Hindlimb muscle (tissue), 1 donor: ENCODE data around the gene PPOX. TPM values are rescaled to one million over a fixed set of nuclear protein-coding genes. Genes with fewer than 3 reads are reported as not detected.

Experiments used
- polyA plus RNA-seq: library from polyadenylated mRNA; unstranded; fragments of 120-200 nt; gene quantifications from one replicate; pipeline ENCODE4 v1.2.1, GENCODE V29; 2013; ENCODE audit not compliant: insufficient read length

Gene PPOX
- polyA plus RNA-seq, 1 donor: 23.5 TPM

Other genes starting within 250 kb of the PPOX start
- not detected for gene ITLN2, start 211.6 kb upstream of the PPOX start, polyA plus RNA-seq
- gene F11R, start 145.3 kb upstream of the PPOX start, polyA plus RNA-seq: 12.4 TPM
- gene TSTD1, start 127.5 kb upstream of the PPOX start, polyA plus RNA-seq: 30.0 TPM
- 34.8 TPM for gene USF1, start 120.4 kb upstream of the PPOX start, polyA plus RNA-seq
- gene ARHGAP30, start 96.5 kb upstream of the PPOX start, polyA plus RNA-seq: 4.7 TPM
- gene NECTIN4, start 76.9 kb upstream of the PPOX start, polyA plus RNA-seq: 0.43 TPM
- gene KLHDC9, start 68.1 kb upstream of the PPOX start, polyA plus RNA-seq: 0.86 TPM
- 66.3 TPM for gene PFDN2, start 48.4 kb upstream of the PPOX start, polyA plus RNA-seq
- gene NIT1, start 48.3 kb upstream of the PPOX start, polyA plus RNA-seq: 30.9 TPM
- 43.2 TPM for gene DEDD, start 33.8 kb upstream of the PPOX start, polyA plus RNA-seq
- gene UFC1, start 12.4 kb upstream of the PPOX start, polyA plus RNA-seq: 91.5 TPM
- 28.6 TPM for gene USP21, start 6.9 kb upstream of the PPOX start, polyA plus RNA-seq
- gene B4GALT3, start 11.1 kb downstream of the PPOX start, polyA plus RNA-seq: 26.6 TPM
- gene ADAMTS4, start 32.6 kb downstream of the PPOX start, polyA plus RNA-seq: 11.2 TPM
- 144 TPM for gene NDUFS2, start 35.9 kb downstream of the PPOX start, polyA plus RNA-seq
- 21.4 TPM for gene FCER1G, start 48.9 kb downstream of the PPOX start, polyA plus RNA-seq
- gene APOA2, start 57.2 kb downstream of the PPOX start, polyA plus RNA-seq: not detected
- 9.0 TPM for gene TOMM40L, start 59.6 kb downstream of the PPOX start, polyA plus RNA-seq
- 1.1 TPM for gene NR1I3, start 71.8 kb downstream of the PPOX start, polyA plus RNA-seq
- 0.23 TPM for gene PCP4L1, start 92.3 kb downstream of the PPOX start, polyA plus RNA-seq
- 12.0 TPM for gene MPZ, start 143.5 kb downstream of the PPOX start, polyA plus RNA-seq
- 113 TPM for gene SDHC, start 148.0 kb downstream of the PPOX start, polyA plus RNA-seq
- 2.5 TPM for gene CFAP126, start 201.4 kb downstream of the PPOX start, polyA plus RNA-seq